ENCODE results near the gene NEK1.

- TF ChIP-seq POLR2A (IDR thresholded peaks at IDR 0.05) (no peak), CTCF (IDR thresholded peaks at IDR 0.05) (no peak), POLR2AphosphoS5 (IDR thresholded peaks at IDR 0.05) (no peak), EP300 (IDR thresholded peaks at IDR 0.05) (no peak)
Measured at GRCh38 chr4:169369634-169370033, 242.7 kb downstream of the NEK1 start.

All from suprapubic skin (tissue), 4 donors.